Osteoblast (primary cell): ENCODE results near the gene STX1B. TPM values are rescaled to one million over a fixed set of nuclear protein-coding genes. Genes with fewer than 3 reads are reported as not detected.

Source experiments
- DNase-seq: peaks from one replicate; pipeline ENCODE4 v3.0.0; 2011; ENCODE audit warnings: low spot score, mixed read lengths; ENCODE audit not compliant: insufficient read length; ENCODE audit errors: missing footprints
- H2AFZ ChIP-seq: 2 replicates; pipeline ENCODE4 v1.6.0; 2011; ENCODE audit warnings: mild to moderate bottlenecking, low read length
- H3K27ac ChIP-seq: 2 replicates; pipeline ENCODE4 v1.5.1; 2011; ENCODE audit warnings: mild to moderate bottlenecking, low read depth, low read length, moderate library complexity
- H3K27me3 ChIP-seq: 2 replicates; pipeline ENCODE4 v1.6.0; 2012; ENCODE audit warnings: mild to moderate bottlenecking, control low read depth, inconsistent platforms, low read length, moderate library complexity; ENCODE audit not compliant: insufficient read depth
- H3K36me3 ChIP-seq: 2 replicates; pipeline ENCODE4 v1.5.1; 2011; ENCODE audit warnings: mild to moderate bottlenecking, low read length, control low read depth, moderate library complexity; ENCODE audit not compliant: insufficient read depth
- H3K4me1 ChIP-seq: 2 replicates; pipeline ENCODE4 v1.5.1; 2011; ENCODE audit warnings: mild to moderate bottlenecking, low read length, control low read depth, moderate library complexity; ENCODE audit not compliant: insufficient read depth
- H3K4me2 ChIP-seq: 2 replicates; pipeline ENCODE4 v1.6.0; 2011; ENCODE audit warnings: mild to moderate bottlenecking, low read length; ENCODE audit not compliant: insufficient read depth
- H3K4me3 ChIP-seq: fragments of 200-600 bp; sonication (generic); 3 replicates; pipeline ENCODE4 v1.5.1; 2012; ENCODE audit warnings: mild to moderate bottlenecking, low read length, inconsistent platforms; ENCODE audit not compliant: insufficient read depth
- H3K79me2 ChIP-seq: 2 replicates; pipeline ENCODE4 v1.6.0; 2012; ENCODE audit warnings: mild to moderate bottlenecking, low read length, control low read depth, inconsistent platforms; ENCODE audit not compliant: insufficient read depth
- H3K9me3 ChIP-seq: 2 replicates; pipeline ENCODE4 v1.5.1; 2011; ENCODE audit warnings: low read depth, low read length, control low read depth
- H4K20me1 ChIP-seq: 2 replicates; pipeline ENCODE4 v1.6.0; 2012; ENCODE audit warnings: mild to moderate bottlenecking, low read length, control low read depth; ENCODE audit not compliant: insufficient read depth
- total RNA-seq: library from RNA; depleted of rRNA; stranded (reverse); fragments of >200 nt; gene quantifications from 2 replicates; pipeline ENCODE4 v1.2.3, GENCODE V29; 2012
- TF ChIP-seq, protein P1 (sequence below): IDR thresholded peaks from 2 replicates; pipeline ENCODE4 v1.5.1; 2011; ENCODE audit warnings: mild to moderate bottlenecking, low read depth, low read length, moderate library complexity; ENCODE audit errors: extremely low read depth

STX1B gene
- total RNA-seq, 1 donor: 0.72 TPM

DNA sequence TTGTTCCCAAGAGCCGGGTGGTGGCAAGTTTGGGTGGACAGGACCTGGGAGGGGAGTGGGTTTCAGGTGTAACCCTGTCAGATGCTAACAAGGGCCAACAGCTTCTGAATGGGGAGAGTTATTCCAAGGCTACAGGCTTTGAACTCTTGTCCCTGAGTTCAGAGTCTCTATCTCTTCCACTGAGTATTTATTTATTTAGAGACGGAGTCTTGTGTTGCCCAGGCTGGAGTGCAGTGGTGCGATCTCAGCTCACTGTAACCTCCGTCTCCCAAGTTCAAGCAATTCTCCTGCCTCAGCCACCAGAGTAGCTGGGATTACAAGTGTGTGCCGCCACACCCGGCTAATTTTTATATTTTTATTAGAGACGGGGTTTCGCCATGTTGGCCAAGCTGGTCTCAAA lies 55.4 kb downstream of the STX1B start:
- Histone ChIP-seq H3K36me3 (peaks cover 11% of the 10 kb centered on the region), H3K9me3 (no peaks in the 10 kb centered on the region), H3K27me3 (no peaks in the 10 kb centered on the region), H3K27ac (no peak overlapping the region), H3K4me3 (no peak overlapping the region), H3K4me1 (peaks cover 32% of the 10 kb centered on the region), H3K79me2 (peaks cover 17% of the 10 kb centered on the region), H3K4me2 (no peak overlapping the region), H2AFZ (no peak overlapping the region), H4K20me1 (peaks cover 29% of the 10 kb centered on the region)
- TF ChIP-seq, protein P1, sequence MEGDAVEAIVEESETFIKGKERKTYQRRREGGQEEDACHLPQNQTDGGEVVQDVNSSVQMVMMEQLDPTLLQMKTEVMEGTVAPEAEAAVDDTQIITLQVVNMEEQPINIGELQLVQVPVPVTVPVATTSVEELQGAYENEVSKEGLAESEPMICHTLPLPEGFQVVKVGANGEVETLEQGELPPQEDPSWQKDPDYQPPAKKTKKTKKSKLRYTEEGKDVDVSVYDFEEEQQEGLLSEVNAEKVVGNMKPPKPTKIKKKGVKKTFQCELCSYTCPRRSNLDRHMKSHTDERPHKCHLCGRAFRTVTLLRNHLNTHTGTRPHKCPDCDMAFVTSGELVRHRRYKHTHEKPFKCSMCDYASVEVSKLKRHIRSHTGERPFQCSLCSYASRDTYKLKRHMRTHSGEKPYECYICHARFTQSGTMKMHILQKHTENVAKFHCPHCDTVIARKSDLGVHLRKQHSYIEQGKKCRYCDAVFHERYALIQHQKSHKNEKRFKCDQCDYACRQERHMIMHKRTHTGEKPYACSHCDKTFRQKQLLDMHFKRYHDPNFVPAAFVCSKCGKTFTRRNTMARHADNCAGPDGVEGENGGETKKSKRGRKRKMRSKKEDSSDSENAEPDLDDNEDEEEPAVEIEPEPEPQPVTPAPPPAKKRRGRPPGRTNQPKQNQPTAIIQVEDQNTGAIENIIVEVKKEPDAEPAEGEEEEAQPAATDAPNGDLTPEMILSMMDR: no peak
- no peak for DNase-seq

DNA sequence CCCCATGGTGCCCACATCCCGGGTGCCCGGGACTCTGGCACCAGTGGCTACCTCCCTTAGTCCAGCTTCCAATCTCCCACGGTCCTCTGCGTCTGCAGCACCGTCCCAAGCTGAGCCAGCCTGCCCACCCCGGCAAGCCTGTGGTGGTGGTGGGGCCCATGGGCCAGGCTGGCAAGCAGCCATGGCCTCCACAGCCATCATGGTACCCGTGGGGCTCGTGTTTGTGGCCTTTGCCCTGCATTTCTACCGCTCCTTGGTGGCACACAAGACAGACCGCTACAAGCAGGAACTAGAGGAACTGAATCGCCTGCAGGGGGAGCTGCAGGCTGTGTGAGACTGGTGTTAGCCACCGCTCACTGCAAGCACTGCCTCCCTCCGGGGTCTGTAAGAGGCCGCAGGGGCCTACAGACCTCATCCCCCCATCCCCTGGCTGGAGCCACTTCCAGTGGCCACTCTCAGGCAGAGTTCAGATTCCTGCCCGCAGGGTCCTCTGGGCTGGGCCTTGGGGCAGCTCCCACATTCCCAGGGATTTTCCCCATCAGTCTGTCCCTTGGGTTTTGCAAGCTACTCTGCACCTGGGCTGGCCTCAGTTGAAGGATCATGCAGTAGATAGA lies 56.8 kb downstream of the STX1B start:
- no peaks in the 10 kb centered on the region for H3K27me3 ChIP-seq
- peak; percentile 94 for DNase-seq
- no peak overlapping the region for H3K27ac ChIP-seq
- TF ChIP-seq, protein P1: peak; percentile 79
- H3K4me1 ChIP-seq: peaks cover 31% of the 10 kb centered on the region
- no peak overlapping the region for H2AFZ ChIP-seq
- no peaks in the 10 kb centered on the region for H3K36me3 ChIP-seq
- peaks cover 12% of the 10 kb centered on the region for H3K79me2 ChIP-seq
- H3K9me3 ChIP-seq: no peaks in the 10 kb centered on the region
- H3K4me3 ChIP-seq: no peak overlapping the region
- peaks cover 21% of the 10 kb centered on the region for H4K20me1 ChIP-seq
- no peak overlapping the region for H3K4me2 ChIP-seq

GRCh38 chr16:30953111-30953510 lies 57.3 kb downstream of the STX1B start:
- Histone ChIP-seq H2AFZ (no peak overlapping the region), H3K4me3 (no peak overlapping the region), H3K9me3 (no peaks in the 10 kb centered on the region)

DNA sequence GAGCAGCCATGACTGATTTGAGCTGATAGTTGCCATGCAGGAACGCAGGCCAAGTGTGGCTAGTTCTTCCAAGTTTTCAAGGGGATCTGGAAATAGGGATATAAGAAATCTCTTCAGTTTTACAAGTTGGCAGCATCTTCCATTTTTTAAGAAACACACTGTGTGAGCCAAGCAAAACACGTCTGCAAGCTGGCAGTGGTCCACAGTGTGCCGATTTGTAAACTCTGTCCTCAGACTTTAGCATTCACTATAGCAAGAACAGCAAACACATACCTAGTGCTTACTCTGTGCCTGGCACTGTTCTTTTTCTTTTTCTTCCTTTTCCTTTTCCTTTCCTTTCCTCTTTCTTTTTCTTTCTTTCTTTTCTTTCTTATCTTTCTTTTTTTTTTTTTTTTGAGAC lies 58.7 kb downstream of the STX1B start:
- H3K4me3 ChIP-seq: no peak overlapping the region
- H3K4me1 ChIP-seq: peaks cover 24% of the 10 kb centered on the region
- no peaks in the 10 kb centered on the region for H3K9me3 ChIP-seq
- no peak for DNase-seq
- peaks cover 19% of the 10 kb centered on the region for H4K20me1 ChIP-seq
- no peak overlapping the region for H3K4me2 ChIP-seq
- no peaks in the 10 kb centered on the region for H3K36me3 ChIP-seq
- no peak overlapping the region for H3K27ac ChIP-seq
- H3K27me3 ChIP-seq: no peaks in the 10 kb centered on the region
- H3K79me2 ChIP-seq: peaks cover 8% of the 10 kb centered on the region
- no peak overlapping the region for H2AFZ ChIP-seq
- TF ChIP-seq, protein P1: no peak

More at GRCh38 chr16:30953111-30953510, 57.3 kb downstream of the STX1B start:
- TF ChIP-seq, protein P1: no peak
- no peaks in the 10 kb centered on the region for H3K27me3 ChIP-seq
- no peak overlapping the region for H3K27ac ChIP-seq
- peaks cover 28% of the 10 kb centered on the region for H3K4me1 ChIP-seq
- DNase-seq: no peak
- H3K79me2 ChIP-seq: peaks cover 8% of the 10 kb centered on the region
- no peaks in the 10 kb centered on the region for H3K36me3 ChIP-seq
- peaks cover 19% of the 10 kb centered on the region for H4K20me1 ChIP-seq
- no peak overlapping the region for H3K4me2 ChIP-seq
